Endothelial cell of umbilical vein (primary cell): ENCODE data around the gene FAM151B. TPM values are rescaled to one million over a fixed set of nuclear protein-coding genes. Genes with fewer than 3 reads are reported as not detected.
A peak's percentile ranks its signal among the peaks of the same experiment; 100 is the strongest.

Source experiments
- BruUV-seq: library from RNA; stranded (reverse); fragments of 400-500 nt; replicated peaks from 2 replicates; lab custom pipeline; 2021; lab: Mats Ljungman, UMichigan
- CTCF ChIA-PET: fragments of 300-600, 350-600 bp; sonication (Branson Sonifier 250); formaldehyde crosslinking; loops from one replicate; lab custom pipeline; 2021; ENCODE audit warnings: antibody characterized with exemption, inconsistent platforms; lab: Charles Lee
- POLR2A ChIA-PET: fragments of 300-600, 350-600 bp; sonication (Branson Sonifier 250); formaldehyde crosslinking; loops from one replicate; lab custom pipeline; 2021; ENCODE audit warnings: antibody characterized with exemption, inconsistent platforms; lab: Charles Lee
- DNase-seq: peaks from one replicate; pipeline ENCODE4 v3.0.0-alpha.2; 2011; ENCODE audit warnings: low read depth, low spot score
- FAIRE-seq: peaks from 2 replicates; lab custom pipeline; 2011; peaks lifted over from hg19 to GRCh38; lab: Jason Lieb, UNC
- H2AFZ ChIP-seq: 2 replicates; pipeline ENCODE4 v1.6.0; 2012; ENCODE audit warnings: low read depth, low read length, control low read depth, inconsistent platforms
- H3K27ac ChIP-seq: 2 replicates; pipeline ENCODE4 v1.5.1; 2011; ENCODE audit warnings: low read depth, mild to moderate bottlenecking, control low read depth, low read length, moderate library complexity; ENCODE audit not compliant: insufficient read depth
- H3K27me3 ChIP-seq, 2 experiments: 2 replicates each; pipeline versions ENCODE4 v1.6.0 to v1.6.1; 2011; ENCODE audit warnings: low read length in 2 of 2, mixed read lengths in 1 of 2; ENCODE audit not compliant: control insufficient read depth in 2 of 2, insufficient read depth in 2 of 2
- H3K36me3 ChIP-seq, 2 experiments: 2 replicates in 1 of 2; 3 replicates in 1 of 2; pipeline ENCODE4 v1.5.1; 2011; ENCODE audit warnings: low read length in 2 of 2, mild to moderate bottlenecking in 1 of 2, moderate library complexity in 1 of 2; ENCODE audit not compliant: control insufficient read depth in 2 of 2, insufficient read depth in 2 of 2; ENCODE audit errors: extremely low read depth in 1 of 2
- H3K4me1 ChIP-seq: 3 replicates; pipeline ENCODE4 v1.5.1; 2011; ENCODE audit warnings: mild to moderate bottlenecking, low read length; ENCODE audit not compliant: control insufficient read depth, insufficient read depth; ENCODE audit errors: extremely low read depth
- H3K4me2 ChIP-seq: 2 replicates; pipeline ENCODE4 v1.6.1; 2011; ENCODE audit warnings: low read length, control low read depth, mixed read lengths; ENCODE audit not compliant: insufficient read depth
- H3K4me3 ChIP-seq, 3 experiments: fragments of 200-600 bp in 1 of 3; sonication (generic), shearing (Covaris generic) in 1 of 3; replicated peaks in 1 of 3; 2 replicates each; pipeline ENCODE4 v1.5.1; 2011 to 2016; ENCODE audit warnings: control low read depth in 3 of 3, low read length in 3 of 3, mild to moderate bottlenecking in 2 of 3, inconsistent platforms in 1 of 3, low read depth in 1 of 3, moderate library complexity in 1 of 3; ENCODE audit not compliant: insufficient read depth in 1 of 3
- H3K79me2 ChIP-seq: 2 replicates; pipeline ENCODE4 v1.6.0; 2012; ENCODE audit warnings: low read length, inconsistent platforms; ENCODE audit not compliant: control insufficient read depth, insufficient read depth
- H3K9ac ChIP-seq: replicated peaks from 2 replicates; pipeline ENCODE3; 2011; ENCODE audit warnings: low read length, control low read depth; ENCODE audit not compliant: insufficient read depth; ENCODE audit errors: extremely low read depth
- H3K9me1 ChIP-seq: replicated peaks from 3 replicates; pipeline ENCODE4 v1.6.0; 2011; ENCODE audit warnings: mild to moderate bottlenecking, low read length; ENCODE audit not compliant: control insufficient read depth, insufficient read depth; ENCODE audit errors: extremely low read depth
- H3K9me3 ChIP-seq: replicated peaks from 2 replicates; pipeline ENCODE4 v1.5.1; 2012; ENCODE audit warnings: low read length, inconsistent platforms; ENCODE audit not compliant: control insufficient read depth, insufficient read depth
- H4K20me1 ChIP-seq: replicated peaks from 2 replicates; pipeline ENCODE3; 2011; ENCODE audit warnings: mild to moderate bottlenecking, low read length; ENCODE audit not compliant: control insufficient read depth, insufficient read depth; ENCODE audit errors: extremely low read depth
- EZH2 ChIP-seq: IDR thresholded peaks from 2 replicates; pipeline ENCODE4 v1.6.1; 2012; ENCODE audit warnings: borderline replicate concordance, low read depth, mild to moderate bottlenecking, moderate library complexity, low read length, inconsistent platforms; ENCODE audit not compliant: severe bottlenecking
- FOS ChIP-seq: IDR thresholded peaks from 2 replicates; pipeline ENCODE4 v1.6.1; 2011; ENCODE audit warnings: mild to moderate bottlenecking, low read length, moderate library complexity, borderline replicate concordance; ENCODE audit not compliant: insufficient read depth
- JUN ChIP-seq: IDR thresholded peaks from 2 replicates; pipeline ENCODE4 v1.6.1; 2011; ENCODE audit warnings: borderline replicate concordance, low read depth; ENCODE audit not compliant: insufficient read length, insufficient read depth
- dilution Hi-C: fragments of 300-500 bp; cut with MboI; formaldehyde crosslinking; loops from one replicate; pipeline ENCODE4 v1.15.0; 2019; ENCODE audit warnings: low sequenced_read_pairs; ENCODE audit not compliant: extremely low pct_ligation_motif_present
- intact Hi-C: fragments of 100-400 bp; cut with micrococcal nuclease; formaldehyde crosslinking; loops from one replicate; pipeline ENCODE4 v1.10.0; 2022
- polyA plus RNA-seq, 4 experiments: library from polyadenylated mRNA; depleted of rRNA in 3 of 4; stranded (reverse) in 3 of 4; unstranded in 1 of 4; fragments of >200 nt; gene quantifications; 2 replicates each; pipeline versions ENCODE4 v1.2.1 to v1.2.3, GENCODE V29; 2011 to 2012; ENCODE audit warnings: missing spikeins in 1 of 4
- total RNA-seq: library from RNA; stranded (reverse); gene quantifications from 2 replicates; pipeline ENCODE4 v1.2.3, GENCODE V29; 2021
- TF ChIP-seq, protein P1 (sequence below): IDR thresholded peaks from 2 replicates; pipeline ENCODE4 v1.6.1; 2011; ENCODE audit not compliant: insufficient read depth, insufficient read length

The FAM151B gene
- total and polyA plus RNA-seq, 2 donors (not counting 3 experiments of a cell fraction or from before 2014, with no cell fraction given) = 0.91 to 2.6 TPM

DNA sequence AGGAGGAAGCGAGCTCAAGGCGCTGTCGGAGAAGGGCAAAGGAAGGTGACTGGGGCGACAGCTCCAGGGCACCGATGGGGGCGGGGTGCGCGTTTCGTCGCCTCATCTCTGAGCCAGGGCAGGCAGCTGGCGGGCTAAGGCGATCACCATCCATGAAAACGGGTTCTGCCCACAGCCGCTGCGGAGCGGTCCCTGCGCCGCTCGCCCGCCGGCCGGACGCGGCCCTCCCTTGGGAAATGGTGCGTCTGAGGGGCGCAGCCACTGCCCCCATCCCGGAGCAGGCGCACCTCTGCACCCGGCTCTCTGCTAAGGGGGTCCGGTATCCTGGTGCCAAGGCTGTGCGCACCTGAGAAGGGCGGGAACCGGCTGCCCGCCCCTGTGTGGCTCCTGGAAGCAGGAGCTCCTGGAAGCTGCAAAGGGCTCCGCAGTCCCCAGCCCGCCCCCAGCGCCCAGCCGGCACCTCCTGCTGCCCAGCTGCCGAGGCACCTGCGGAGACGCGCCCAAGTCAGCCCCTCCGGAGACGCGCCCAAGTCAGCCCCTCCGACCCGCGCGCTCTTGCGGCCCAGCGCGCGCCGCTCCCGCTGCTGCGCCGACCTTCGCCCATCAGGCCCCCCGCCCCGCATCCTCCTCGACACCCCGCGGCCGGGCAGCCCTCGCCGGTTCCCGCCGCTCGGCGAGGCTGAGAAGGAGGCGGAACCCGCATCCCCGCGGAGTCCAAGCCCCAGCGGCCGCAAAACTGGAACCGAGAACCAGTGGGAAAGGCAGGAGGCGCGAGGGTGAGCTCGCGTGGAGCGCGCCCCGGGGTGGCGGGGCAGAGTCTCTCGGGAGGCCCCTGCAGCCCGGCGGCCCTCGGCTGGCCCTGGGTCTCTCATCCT lies 81.4 kb downstream of the FAM151B start:
- Histone ChIP-seq H3K27ac (no peak overlapping the region), H3K79me2 (no peaks in the 10 kb centered on the region), H3K36me3 (no peaks in the 10 kb centered on the region), H3K9me1 (no peaks in the 10 kb centered on the region), H3K4me2 (no peak overlapping the region), H3K9me3 (no peaks in the 10 kb centered on the region), H3K9ac (no peak overlapping the region), H3K4me3 (no peak overlapping the region), H3K27me3 (peaks cover 28 to 44% of the 10 kb centered on the region in 2 experiments), H2AFZ (peak overlapping the region; percentile 34), H4K20me1 (no peaks in the 10 kb centered on the region), H3K4me1 (no peaks in the 10 kb centered on the region)
- ChIA-PET POLR2A (interaction anchor here (0.6 to 0.7 kb wide), 2 partner anchors 47 to 158 kb away, joined by 4 to 7 read pairs; no protein-coding TSS in a partner anchor), CTCF (no interaction called here)
- dilution Hi-C loops (no loop called here), intact Hi-C loops (no loop called here)
- TF ChIP-seq, protein P1, sequence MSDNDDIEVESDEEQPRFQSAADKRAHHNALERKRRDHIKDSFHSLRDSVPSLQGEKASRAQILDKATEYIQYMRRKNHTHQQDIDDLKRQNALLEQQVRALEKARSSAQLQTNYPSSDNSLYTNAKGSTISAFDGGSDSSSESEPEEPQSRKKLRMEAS = no peak
- peak; percentile 79 for TF ChIP-seq EZH2
- TF ChIP-seq JUN = no peak
- no peak for TF ChIP-seq FOS
- FAIRE-seq (no peak), DNase-seq (no peak)
- no TSS peak for BruUV-seq
